Measurements from ENCODE around the gene CHRNA4.

The CHRNA4 gene

GRCh38 chr20:63320616-63321147, 40.5 kb downstream of the CHRNA4 start:
- no peak for DNase-seq (ENCODE audit: low read depth)

- DNase-seq (ENCODE audit: low read depth): no peak
These were observed 41.1 kb downstream of the CHRNA4 start for GRCh38 chr20:63320041-63320511.

DNA sequence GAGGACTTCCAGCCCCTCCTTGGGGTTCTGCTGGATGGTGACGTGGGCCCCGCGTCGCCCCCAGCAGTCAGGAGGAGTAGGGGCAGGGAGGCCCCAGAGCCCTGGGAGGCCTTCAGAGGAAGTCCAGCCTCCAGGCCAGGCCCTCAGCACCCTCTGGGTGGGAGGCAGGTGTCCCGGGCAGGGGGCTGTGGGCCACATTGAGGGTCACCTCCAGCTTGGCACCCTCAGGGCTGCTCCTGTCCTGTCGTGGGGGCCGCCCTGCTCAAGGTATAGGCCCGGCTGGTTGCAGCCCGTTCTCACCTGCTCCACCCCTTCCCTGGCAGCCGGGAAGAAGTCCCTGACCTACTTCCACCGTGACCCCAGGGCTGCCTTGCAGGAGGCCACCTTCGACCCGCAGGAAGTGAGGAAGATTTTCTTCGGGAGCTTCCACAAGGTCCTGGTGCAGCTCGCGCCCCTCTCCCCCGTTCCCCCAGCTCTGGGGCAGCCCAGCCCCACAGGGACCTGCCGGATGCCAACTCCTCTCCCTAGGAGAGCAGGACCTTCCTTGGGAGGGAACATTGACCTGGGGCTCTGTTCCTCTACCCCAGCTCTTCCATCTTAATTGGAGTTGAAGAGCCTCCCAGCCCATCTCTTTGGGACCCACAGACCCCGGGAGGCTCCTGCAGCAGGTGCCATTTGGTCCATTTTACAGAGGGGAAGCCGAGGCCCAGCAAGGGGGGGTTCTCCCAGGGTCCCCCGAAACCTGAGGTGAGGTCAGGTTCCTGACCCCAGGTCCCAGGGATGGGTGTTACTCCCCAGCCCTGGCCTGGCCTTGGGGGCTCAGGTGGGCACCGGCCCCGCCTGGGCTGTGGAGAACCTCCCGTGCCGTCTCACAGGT, 41.7 kb downstream of the CHRNA4 start:
- no peak for DNase-seq (ENCODE audit: low read depth)

DNA sequence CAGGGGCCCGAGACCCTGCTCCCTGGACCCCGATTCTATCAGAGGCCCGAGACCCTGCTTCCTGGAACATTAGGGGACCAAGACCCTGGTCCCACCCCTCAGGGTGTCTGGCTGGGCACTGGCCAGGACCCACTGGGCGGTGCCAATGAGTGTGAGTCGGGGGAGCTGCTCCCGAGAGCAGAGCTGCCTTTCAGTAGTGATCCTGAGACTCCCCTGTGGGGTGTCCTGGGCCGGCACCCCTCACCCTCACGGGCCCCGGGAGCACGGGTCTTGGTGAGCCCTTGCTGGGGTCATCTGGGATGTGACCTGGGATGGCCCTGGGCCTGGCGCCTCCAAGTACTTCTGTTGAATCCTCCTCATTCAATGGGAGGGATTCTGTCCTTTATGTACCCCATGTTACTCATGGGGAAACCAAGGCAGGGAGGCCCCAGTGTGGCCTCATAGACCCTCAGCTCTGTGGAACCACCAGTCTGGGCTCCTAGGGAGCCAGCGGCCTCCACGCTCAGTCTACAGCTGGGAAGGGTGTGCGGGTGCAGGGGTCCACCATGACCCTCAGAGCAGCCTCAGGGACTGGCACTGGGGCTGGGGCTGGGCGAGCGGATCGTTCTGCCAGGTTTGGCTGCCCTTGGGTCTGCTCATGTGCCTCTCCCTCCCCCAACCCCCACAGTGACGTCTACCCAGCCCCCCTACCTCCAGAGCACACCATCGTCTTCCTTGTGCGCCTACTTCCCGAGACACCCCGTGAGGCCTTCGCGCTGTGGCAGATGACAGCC, 42.6 kb downstream of the CHRNA4 start:
- no peak for DNase-seq (ENCODE audit: low read depth)

DNA sequence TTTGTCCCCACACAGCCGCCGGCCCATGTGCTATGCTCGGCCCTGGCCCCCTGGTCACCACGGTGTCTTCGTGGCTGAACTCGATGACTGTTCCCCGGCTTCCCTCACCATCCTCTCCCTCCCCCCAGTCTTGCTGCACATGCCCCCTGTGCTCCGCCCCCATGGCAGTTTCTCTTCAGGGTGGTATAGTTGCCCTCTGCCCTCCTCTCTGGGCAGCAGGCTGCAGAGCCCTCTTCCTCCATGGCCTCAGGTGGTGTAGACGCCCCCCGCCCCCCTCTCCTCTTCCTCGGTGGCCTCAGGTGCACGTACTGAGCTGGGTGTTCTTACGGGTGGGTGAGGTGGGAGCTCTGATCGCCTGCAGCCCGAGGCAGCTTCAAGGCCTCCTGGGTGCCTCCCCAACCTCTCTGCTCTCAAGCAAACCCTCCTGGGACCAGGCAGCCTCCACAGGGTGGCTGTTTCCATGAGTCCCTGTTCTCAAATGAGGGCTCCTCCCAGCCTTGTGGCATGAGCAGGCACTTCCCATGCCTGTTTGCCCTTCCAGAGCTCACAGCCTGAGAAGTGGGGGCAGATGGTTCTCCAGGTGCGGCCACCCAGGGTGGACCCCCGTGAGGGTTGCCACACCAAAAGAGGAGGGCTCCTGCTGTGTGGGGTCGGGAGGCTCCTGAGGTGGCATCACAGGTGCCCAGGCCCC, 43.4 kb downstream of the CHRNA4 start:
- no peak for DNase-seq (ENCODE audit: low read depth)

DNA sequence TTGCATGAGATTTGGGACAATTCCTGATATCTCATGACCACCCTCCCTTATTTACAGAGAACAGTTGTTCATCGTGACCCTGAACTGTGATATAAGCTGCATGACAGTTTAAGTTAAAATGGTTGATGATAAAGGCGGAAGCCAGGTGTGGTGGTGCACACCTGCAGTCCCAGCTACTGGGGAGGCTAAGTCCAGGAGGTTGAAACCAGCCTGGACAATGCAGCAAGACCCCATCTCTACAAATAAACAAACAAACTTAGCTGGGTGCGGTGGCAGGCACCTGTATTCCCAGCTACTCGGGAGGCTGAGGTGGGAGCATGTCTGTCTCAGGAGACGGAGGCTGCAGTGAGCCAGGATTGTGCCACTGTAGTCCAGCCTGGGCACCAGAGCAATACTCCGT, 44.1 kb downstream of the CHRNA4 start:
- DNase-seq (ENCODE audit: low read depth): no peak

DNA sequence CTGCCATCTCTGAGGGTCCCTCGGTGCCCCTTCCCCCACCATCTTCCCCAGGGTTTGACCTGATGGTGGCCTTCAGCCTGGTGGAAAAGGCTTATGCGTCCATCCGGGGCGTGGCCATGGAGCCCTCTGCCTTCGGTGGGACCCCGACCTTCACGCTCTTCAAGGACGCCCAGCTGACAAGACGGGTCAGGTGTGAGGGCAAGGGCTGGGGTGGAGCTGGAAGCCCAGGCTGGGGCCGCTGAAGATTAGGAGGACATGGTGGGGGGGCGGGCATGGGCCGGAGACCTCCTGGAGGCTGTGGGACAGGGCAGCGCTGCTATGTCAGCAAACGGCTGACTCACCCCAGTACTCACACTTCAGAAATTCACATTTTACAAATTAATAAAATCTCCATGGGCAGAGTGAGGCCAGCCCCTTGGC, 44.6 kb downstream of the CHRNA4 start:
- DNase-seq (ENCODE audit: low read depth): no peak

DNA sequence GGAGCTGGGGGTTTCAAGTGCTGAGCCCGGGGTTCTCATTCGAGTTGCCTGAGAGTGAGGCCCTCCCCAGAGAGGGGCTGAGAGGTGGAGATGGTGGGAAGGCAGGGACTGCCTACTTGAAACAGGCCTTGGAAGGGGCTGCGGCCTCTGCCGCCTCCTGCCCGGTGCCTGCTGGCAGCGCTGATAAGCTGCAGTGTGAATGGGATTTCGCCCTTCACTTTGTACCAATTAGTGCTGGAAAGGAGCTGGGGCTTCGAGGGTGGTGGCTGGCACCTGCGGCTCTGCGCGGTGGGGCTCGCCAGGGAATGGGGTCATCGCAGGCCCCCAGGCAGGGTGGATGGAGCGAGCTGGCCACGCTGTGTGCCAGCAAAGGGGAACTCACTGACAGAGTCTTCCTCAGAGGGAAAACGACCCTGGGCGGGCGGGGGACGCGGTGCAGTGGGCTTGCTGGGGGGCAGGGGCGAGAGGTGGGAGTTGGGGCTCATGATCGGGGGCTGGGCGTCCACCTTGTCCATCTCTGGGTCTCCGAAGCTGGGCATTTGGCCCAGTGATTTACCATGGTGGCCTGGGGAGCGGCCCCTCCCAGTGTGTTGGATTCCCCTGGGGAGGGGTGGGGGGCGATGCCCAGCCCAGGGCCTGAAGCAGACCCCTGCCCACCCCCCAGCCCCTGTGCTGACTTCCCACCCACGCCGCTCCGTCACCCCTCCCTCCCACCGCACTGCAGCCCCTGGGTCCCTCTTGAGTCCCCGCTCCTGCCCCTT, 45.2 kb downstream of the CHRNA4 start:
- DNase-seq (ENCODE audit: low read depth): no peak

DNA sequence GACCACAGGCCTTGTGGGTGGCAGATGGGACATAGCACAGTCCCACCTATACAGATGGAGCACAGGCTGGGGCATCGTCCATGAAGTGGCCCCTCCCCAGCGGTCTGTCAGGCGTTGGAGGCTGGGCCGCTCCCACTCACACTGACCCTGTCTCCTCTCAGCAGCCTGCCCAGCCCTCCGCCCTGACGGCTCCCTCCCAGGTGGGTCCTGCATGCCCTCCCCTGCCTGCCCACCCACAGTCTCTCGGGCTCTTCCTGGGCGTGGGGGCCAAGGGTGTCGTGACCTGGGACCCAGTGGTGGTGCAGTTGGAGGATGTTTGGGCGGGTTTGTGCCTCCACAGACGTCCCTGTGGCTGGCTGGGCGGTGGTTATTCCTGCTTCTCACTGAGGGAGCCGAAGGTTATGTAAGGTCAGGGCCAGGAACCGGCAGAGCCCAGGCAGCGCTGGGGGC, 45.9 kb downstream of the CHRNA4 start:
- no peak for DNase-seq (ENCODE audit: low read depth)

- no peak for DNase-seq (ENCODE audit: low read depth)
These were observed 46.4 kb downstream of the CHRNA4 start for GRCh38 chr20:63314566-63315239.

GRCh38 chr20:63314015-63314471, 47.1 kb downstream of the CHRNA4 start:
- no peak for DNase-seq (ENCODE audit: low read depth)

DNA sequence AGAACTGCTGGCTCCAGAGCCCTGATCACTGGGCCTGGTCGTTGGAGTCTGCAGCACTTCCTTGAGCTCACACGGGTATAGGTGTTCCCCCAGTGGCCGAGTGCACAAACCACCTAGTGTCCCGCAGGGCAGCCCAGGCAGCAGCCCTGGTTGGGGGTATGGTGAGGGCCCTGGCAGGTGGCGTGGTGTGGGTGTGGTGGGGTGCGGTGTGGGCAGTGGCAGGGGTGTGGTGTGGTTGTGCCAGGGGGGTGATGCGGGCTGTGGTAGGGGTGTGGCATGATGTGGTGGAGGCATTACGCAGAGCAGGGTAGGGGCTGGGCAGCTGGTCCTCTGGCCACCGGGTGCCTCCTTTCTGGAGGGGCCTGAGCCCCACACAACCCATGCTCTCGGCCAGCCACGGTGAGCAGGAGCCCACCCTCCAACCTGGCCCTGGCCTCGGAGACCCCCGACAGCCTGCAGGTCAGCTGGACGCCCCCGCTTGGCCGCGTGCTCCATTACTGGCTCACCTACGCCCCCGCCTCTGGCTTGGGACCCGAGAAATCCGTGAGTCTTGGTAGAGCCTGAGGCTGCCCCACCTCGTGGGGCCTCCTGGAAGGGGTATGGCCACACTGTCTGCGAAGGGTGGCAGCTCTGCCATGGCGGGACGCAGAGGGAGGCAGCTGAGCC, 47.7 kb downstream of the CHRNA4 start:
- DNase-seq (ENCODE audit: low read depth): no peak

GRCh38 chr20:63312690-63313348, 48.3 kb downstream of the CHRNA4 start:
- no peak for DNase-seq (ENCODE audit: low read depth)

- no peak for DNase-seq (ENCODE audit: low read depth)
These were observed 48.9 kb downstream of the CHRNA4 start for GRCh38 chr20:63312273-63312672.

GRCh38 chr20:63311833-63312243, 49.3 kb downstream of the CHRNA4 start:
- no peak for DNase-seq (ENCODE audit: low read depth)

- no peak for DNase-seq (ENCODE audit: low read depth)
These were observed 49.8 kb downstream of the CHRNA4 start for GRCh38 chr20:63311186-63311832.

DNA sequence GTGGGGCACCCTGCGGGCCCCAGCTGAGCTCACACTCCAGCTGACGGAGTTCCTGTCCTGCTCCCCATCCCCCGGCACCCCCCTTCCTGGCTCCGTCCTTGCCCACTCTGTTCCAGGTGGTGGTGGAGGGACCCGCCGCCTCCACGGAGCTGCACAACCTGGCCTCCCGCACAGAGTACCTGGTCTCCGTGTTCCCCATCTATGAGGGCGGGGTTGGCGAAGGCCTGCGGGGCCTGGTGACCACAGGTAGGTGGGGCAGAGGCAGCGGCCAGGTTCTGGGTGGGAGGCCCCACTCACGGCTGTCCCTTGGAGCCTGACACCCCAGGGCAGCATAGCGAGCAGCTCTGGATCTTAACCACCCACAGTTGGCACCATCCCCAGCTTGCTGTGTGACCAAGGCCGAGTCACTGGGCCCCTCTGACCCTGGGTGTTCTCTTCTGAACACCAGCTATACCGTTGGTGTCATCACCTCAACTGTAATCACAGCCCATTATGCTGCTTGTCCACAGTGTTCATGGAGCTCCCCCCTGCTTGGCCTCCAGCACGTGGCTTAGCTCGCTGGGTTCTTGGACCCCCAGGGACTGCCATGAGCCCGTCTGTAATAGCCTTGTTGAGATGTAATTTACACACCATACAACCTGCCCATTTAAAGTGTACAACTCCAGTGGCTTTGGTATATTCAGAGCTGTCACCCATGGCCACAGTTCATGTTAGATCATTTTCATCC, 50.7 kb downstream of the CHRNA4 start:
- no peak for DNase-seq (ENCODE audit: low read depth)

Data from non-pigmented ciliary epithelial cell (primary cell).